Neural cell (in vitro differentiated cells): ENCODE results near the gene MB21D2. TPM values are rescaled to one million over a fixed set of nuclear protein-coding genes. Genes with fewer than 3 reads are reported as not detected.
"Not testable (repeated sequence)": the region's sequence is repeated elsewhere in the genome, so short reads cannot be mapped to it uniquely, and the experiment has no call there.

Experiments
- H2AFZ ChIP-seq: fragments of 200-600, 300-800 bp; sonication (generic), shearing (Covaris generic); 2 replicates; pipeline ENCODE4 v1.6.0; 2014; ENCODE audit warnings: low read depth, mild to moderate bottlenecking, antibody characterized with exemption, low read length, moderate library complexity
- H3F3A ChIP-seq: fragments of 200-600 bp; shearing (Covaris generic); 2 replicates; pipeline ENCODE4 v1.6.1; 2016; ENCODE audit warnings: mild to moderate bottlenecking, moderate library complexity, mixed read lengths, antibody characterized with exemption, low read length; ENCODE audit not compliant: insufficient read depth, poor library complexity, severe bottlenecking
- H3K27ac ChIP-seq: fragments of 200-600, 300-800 bp; sonication (generic), shearing (Covaris generic); 2 replicates; pipeline ENCODE4 v1.5.1; 2014; ENCODE audit warnings: mild to moderate bottlenecking, low read length, moderate library complexity
- H3K27me3 ChIP-seq: fragments of 300-800, 200-600 bp; sonication (generic), shearing (Covaris generic); 2 replicates; pipeline ENCODE4 v1.6.0; 2014; ENCODE audit warnings: mild to moderate bottlenecking, low read depth, low read length, moderate library complexity; ENCODE audit not compliant: insufficient read depth
- H3K36me3 ChIP-seq: fragments of 300-800, 200-600 bp; sonication (generic), shearing (Covaris generic); 2 replicates; pipeline ENCODE4 v1.5.1; 2014; ENCODE audit warnings: mild to moderate bottlenecking, antibody characterized with exemption, low read length, moderate library complexity; ENCODE audit not compliant: insufficient read depth
- H3K4me2 ChIP-seq: fragments of 300-800, 200-600 bp; sonication (generic), shearing (Covaris generic); 2 replicates; pipeline ENCODE4 v1.6.0; 2014; ENCODE audit warnings: mild to moderate bottlenecking, low read length
- H3K4me3 ChIP-seq: fragments of 300-800, 200-600 bp; sonication (generic), shearing (Covaris generic); 2 replicates; pipeline ENCODE4 v1.5.1; 2014; ENCODE audit warnings: mild to moderate bottlenecking, low read length, moderate library complexity
- H3K79me2 ChIP-seq: fragments of 200-600 bp; shearing (Covaris generic); replicated peaks from 2 replicates; pipeline ENCODE4 v1.6.0; 2014; ENCODE audit warnings: mild to moderate bottlenecking, low read length, moderate library complexity; ENCODE audit not compliant: insufficient read depth
- H3K9ac ChIP-seq: fragments of 300-800, 200-600 bp; sonication (generic), shearing (Covaris generic); 2 replicates; pipeline ENCODE4 v1.6.1; 2016; ENCODE audit warnings: mild to moderate bottlenecking, low read length, mixed read lengths
- H3K9me2 ChIP-seq: fragments of 200-600 bp; shearing (Covaris generic); 2 replicates; pipeline ENCODE4 v1.6.1; 2016; ENCODE audit warnings: mild to moderate bottlenecking, low read length, mixed read lengths; ENCODE audit not compliant: insufficient read depth
- H3K9me3 ChIP-seq: fragments of 200-600, 300-800 bp; sonication (generic), shearing (Covaris generic); 2 replicates; pipeline ENCODE4 v1.6.1; 2016; ENCODE audit warnings: mild to moderate bottlenecking, mixed run types, low read length, moderate library complexity, mixed read lengths
- H4K20me1 ChIP-seq: fragments of 200-600 bp; shearing (Covaris generic); 2 replicates; pipeline ENCODE4 v1.6.1; 2016; ENCODE audit warnings: mild to moderate bottlenecking, mixed run types; ENCODE audit not compliant: insufficient read depth
- EP300 ChIP-seq: fragments of 450-650 bp; conservative IDR thresholded peaks from 2 replicates; pipeline ENCODE4 v1.6.1; 2014; ENCODE audit warnings: antibody characterized with exemption, mild to moderate bottlenecking, moderate library complexity; ENCODE audit not compliant: poor library complexity, severe bottlenecking
- EZH2 ChIP-seq: fragments of 200-600, 300-800 bp; shearing (Covaris generic), sonication (generic); IDR thresholded peaks from 2 replicates; pipeline ENCODE4 v1.6.1; 2014; ENCODE audit warnings: antibody characterized with exemption, low read length, borderline replicate concordance, mild to moderate bottlenecking; ENCODE audit not compliant: insufficient read depth, poor library complexity, severe bottlenecking
- MXI1 ChIP-seq: fragments of 450-650 bp; conservative IDR thresholded peaks from 2 replicates; pipeline ENCODE4 v1.6.1; 2014; ENCODE audit warnings: antibody characterized with exemption, mild to moderate bottlenecking; ENCODE audit not compliant: poor library complexity, severe bottlenecking
- POLR2AphosphoS5 ChIP-seq: IDR thresholded peaks from 2 replicates; pipeline ENCODE4 v1.6.1; 2012
- RAD21 ChIP-seq: fragments of 450-650 bp; conservative IDR thresholded peaks from 2 replicates; pipeline ENCODE4 v1.6.1; 2014; ENCODE audit warnings: antibody characterized with exemption, mild to moderate bottlenecking, moderate library complexity
- SMC3 ChIP-seq: fragments of 450-650 bp; conservative IDR thresholded peaks from 2 replicates; pipeline ENCODE4 v1.6.1; 2014; ENCODE audit warnings: antibody characterized with exemption, mild to moderate bottlenecking, moderate library complexity; ENCODE audit not compliant: poor library complexity
- TAF1 ChIP-seq: IDR thresholded peaks from 2 replicates; pipeline ENCODE4 v1.6.1; 2012; ENCODE audit warnings: low read depth
- polyA plus RNA-seq: library from polyadenylated mRNA; depleted of rRNA; stranded (reverse); fragments of >200 nt; gene quantifications from 2 replicates; pipeline ENCODE4 v1.2.3, GENCODE V29; 2014
- TF ChIP-seq, protein P1 (sequence below): IDR thresholded peaks from 2 replicates; pipeline ENCODE4 v1.6.1; 2012; ENCODE audit warnings: borderline replicate concordance
- TF ChIP-seq, protein P2 (sequence below): fragments of 450-650 bp; IDR thresholded peaks from 2 replicates; pipeline ENCODE4 v1.5.1; 2014; ENCODE audit warnings: antibody characterized with exemption, mild to moderate bottlenecking, moderate library complexity; ENCODE audit not compliant: poor library complexity, severe bottlenecking

Gene MB21D2
- polyA plus RNA-seq, 1 donor from 2014 or later = 39.0 TPM

DNA sequence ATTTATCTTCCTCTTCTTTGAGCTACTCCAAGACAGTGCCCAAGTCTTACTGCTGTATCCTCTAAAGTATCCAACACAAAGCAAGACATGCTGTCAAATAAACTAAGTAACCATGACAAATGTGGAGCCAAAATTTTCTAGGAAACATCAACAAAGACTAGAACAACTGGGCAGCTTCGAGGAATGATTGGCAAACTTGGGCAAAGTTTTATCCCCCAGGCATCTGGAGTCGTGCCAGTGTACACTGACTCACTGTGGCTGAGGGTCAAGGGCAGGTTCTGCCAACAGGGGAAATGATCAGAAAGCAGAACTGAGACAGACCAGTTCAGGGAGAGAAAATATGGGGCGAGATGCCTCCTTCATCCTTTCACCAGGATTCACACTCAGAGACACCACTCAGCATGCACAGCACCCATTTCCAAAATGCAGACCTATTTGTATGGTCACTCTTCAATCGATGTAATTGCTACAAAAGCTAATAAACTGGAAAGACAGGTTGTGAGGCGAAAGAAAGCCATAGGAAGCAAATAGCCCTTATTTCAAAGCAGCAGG lies 65.8 kb downstream of the MB21D2 start:
- Histone ChIP-seq H2AFZ (no peak overlapping the region), H3K36me3 (no peaks in the 10 kb centered on the region), H3K79me2 (no peaks in the 10 kb centered on the region), H3F3A (no peaks in the 10 kb centered on the region), H3K9me2 (no peaks in the 10 kb centered on the region), H3K4me3 (no peak overlapping the region), H3K4me2 (no peak overlapping the region), H3K9me3 (peaks cover 4% of the 10 kb centered on the region), H3K27ac (no peak overlapping the region), H3K27me3 (no peaks in the 10 kb centered on the region), H4K20me1 (no peaks in the 10 kb centered on the region), H3K9ac (no peak overlapping the region)
- TF ChIP-seq, protein P1, sequence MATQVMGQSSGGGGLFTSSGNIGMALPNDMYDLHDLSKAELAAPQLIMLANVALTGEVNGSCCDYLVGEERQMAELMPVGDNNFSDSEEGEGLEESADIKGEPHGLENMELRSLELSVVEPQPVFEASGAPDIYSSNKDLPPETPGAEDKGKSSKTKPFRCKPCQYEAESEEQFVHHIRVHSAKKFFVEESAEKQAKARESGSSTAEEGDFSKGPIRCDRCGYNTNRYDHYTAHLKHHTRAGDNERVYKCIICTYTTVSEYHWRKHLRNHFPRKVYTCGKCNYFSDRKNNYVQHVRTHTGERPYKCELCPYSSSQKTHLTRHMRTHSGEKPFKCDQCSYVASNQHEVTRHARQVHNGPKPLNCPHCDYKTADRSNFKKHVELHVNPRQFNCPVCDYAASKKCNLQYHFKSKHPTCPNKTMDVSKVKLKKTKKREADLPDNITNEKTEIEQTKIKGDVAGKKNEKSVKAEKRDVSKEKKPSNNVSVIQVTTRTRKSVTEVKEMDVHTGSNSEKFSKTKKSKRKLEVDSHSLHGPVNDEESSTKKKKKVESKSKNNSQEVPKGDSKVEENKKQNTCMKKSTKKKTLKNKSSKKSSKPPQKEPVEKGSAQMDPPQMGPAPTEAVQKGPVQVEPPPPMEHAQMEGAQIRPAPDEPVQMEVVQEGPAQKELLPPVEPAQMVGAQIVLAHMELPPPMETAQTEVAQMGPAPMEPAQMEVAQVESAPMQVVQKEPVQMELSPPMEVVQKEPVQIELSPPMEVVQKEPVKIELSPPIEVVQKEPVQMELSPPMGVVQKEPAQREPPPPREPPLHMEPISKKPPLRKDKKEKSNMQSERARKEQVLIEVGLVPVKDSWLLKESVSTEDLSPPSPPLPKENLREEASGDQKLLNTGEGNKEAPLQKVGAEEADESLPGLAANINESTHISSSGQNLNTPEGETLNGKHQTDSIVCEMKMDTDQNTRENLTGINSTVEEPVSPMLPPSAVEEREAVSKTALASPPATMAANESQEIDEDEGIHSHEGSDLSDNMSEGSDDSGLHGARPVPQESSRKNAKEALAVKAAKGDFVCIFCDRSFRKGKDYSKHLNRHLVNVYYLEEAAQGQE = no peak
- TF ChIP-seq TAF1 (no peak), EZH2 (no peak), POLR2AphosphoS5 (no peak), MXI1 (no peak), EP300 (no peak), SMC3 (no peak), RAD21 (no peak)
- TF ChIP-seq, protein P2, sequence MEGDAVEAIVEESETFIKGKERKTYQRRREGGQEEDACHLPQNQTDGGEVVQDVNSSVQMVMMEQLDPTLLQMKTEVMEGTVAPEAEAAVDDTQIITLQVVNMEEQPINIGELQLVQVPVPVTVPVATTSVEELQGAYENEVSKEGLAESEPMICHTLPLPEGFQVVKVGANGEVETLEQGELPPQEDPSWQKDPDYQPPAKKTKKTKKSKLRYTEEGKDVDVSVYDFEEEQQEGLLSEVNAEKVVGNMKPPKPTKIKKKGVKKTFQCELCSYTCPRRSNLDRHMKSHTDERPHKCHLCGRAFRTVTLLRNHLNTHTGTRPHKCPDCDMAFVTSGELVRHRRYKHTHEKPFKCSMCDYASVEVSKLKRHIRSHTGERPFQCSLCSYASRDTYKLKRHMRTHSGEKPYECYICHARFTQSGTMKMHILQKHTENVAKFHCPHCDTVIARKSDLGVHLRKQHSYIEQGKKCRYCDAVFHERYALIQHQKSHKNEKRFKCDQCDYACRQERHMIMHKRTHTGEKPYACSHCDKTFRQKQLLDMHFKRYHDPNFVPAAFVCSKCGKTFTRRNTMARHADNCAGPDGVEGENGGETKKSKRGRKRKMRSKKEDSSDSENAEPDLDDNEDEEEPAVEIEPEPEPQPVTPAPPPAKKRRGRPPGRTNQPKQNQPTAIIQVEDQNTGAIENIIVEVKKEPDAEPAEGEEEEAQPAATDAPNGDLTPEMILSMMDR = no peak

DNA sequence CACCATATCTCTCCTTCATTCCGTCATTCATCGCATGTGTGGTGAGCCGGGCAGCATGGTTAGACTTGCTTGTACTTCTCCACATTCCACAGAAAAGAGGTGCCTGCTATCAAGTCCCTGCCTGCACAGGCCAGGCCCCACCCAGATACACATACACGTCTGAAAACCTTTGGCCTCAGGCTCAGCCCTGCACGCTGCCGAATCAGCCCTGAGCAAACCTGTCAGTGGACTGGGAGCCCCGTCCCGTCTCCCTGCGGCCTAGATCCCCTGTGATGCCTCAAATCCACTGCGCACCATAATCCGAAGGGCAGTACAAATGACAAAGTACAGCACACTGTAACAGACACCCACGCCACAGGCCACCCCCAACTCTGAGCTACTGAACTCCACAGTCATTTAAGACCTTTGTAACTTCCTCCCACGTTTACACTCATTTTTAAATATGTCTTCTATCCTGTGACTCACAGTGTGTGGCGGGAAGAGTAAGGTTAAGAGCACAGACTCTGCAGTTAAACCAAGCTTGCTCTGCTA lies 67.1 kb downstream of the MB21D2 start:
- Histone ChIP-seq H3K27me3 (no peaks in the 10 kb centered on the region), H3K4me2 (no peak overlapping the region)

DNA sequence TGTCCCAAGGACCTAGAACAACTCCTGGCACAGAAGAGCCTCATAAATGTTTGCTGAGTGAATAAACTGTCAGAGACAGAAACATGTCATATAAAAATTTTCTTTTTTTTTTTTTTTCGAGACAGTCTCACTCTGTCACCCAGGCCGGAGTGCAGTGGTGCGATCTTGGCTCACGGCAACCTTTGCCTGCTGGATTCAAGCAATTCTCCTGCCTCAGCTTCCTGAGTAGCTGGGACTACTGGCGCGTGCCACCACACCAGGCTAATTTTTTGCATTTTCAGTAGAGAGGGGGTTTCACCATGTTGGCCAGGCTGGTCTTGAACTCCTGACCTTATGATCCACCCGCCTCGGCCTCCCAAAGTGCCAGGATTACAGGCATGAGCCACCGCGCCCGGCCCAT lies 67.8 kb downstream of the MB21D2 start:
- not testable (repeated sequence) for H3K9me3 ChIP-seq, H3K9me2 ChIP-seq, H3K9ac ChIP-seq, H4K20me1 ChIP-seq, H2AFZ ChIP-seq, H3F3A ChIP-seq, H3K27ac ChIP-seq, H3K4me3 ChIP-seq, H3K36me3 ChIP-seq, H3K27me3 ChIP-seq, H3K4me2 ChIP-seq, H3K79me2 ChIP-seq

More for the DNA sequence above, 67.1 kb downstream of the MB21D2 start:
- no peak overlapping the region for H2AFZ ChIP-seq
- H3K27ac ChIP-seq = no peak overlapping the region
- no peaks in the 10 kb centered on the region for H3K79me2 ChIP-seq
- no peak overlapping the region for H3K9ac ChIP-seq
- no peaks in the 10 kb centered on the region for H3F3A ChIP-seq
- H3K9me2 ChIP-seq = no peaks in the 10 kb centered on the region
- no peaks in the 10 kb centered on the region for H4K20me1 ChIP-seq
- no peak overlapping the region for H3K4me3 ChIP-seq
- no peaks in the 10 kb centered on the region for H3K36me3 ChIP-seq
- peaks cover 4% of the 10 kb centered on the region for H3K9me3 ChIP-seq
- TF ChIP-seq, protein P1 = no peak
- TF ChIP-seq RAD21 = no peak
- no peak for TF ChIP-seq TAF1
- TF ChIP-seq EZH2 = no peak
